Kidney (tissue), 14 donors: ENCODE results near the gene SLC7A7. TPM values are rescaled to one million over a fixed set of nuclear protein-coding genes. Genes with fewer than 3 reads are reported as not detected.

ENCODE experiments used
- DNase-seq, 5 donors: peaks; one replicate each; pipeline ENCODE4 v3.0.0-alpha.2; 2013 to 2020
- FAIRE-seq: peaks from 2 replicates; lab custom pipeline; 2012; peaks lifted over from hg19 to GRCh38; lab: Jason Lieb, UNC
- H3K27ac ChIP-seq, 2 donors: one replicate each; pipeline ENCODE4 v1.7.0; 2013; ENCODE audit warnings: low read depth in 2 of 2, low read length in 2 of 2, inconsistent platforms in 1 of 2
- H3K27me3 ChIP-seq: one replicate; pipeline ENCODE4 v1.7.1; 2013; ENCODE audit warnings: low read length, inconsistent platforms; ENCODE audit not compliant: control insufficient read depth, insufficient read depth
- H3K36me3 ChIP-seq, 3 donors: one replicate each; pipeline versions ENCODE4 v1.7.0 to v1.7.1; 2013; ENCODE audit warnings: low read length in 3 of 3, control low read depth in 1 of 3, inconsistent platforms in 1 of 3; ENCODE audit not compliant: insufficient read depth in 3 of 3, control insufficient read depth in 2 of 3
- H3K4me1 ChIP-seq, 3 donors: one replicate each; pipeline versions ENCODE4 v1.7.0 to v1.7.1; 2013; ENCODE audit warnings: low read length in 3 of 3, inconsistent platforms in 1 of 3, low read depth in 1 of 3; ENCODE audit not compliant: control insufficient read depth in 2 of 3, insufficient read depth in 2 of 3
- H3K4me3 ChIP-seq, 3 donors: one replicate each; pipeline versions ENCODE4 v1.7.0 to v1.8.1; 2013; ENCODE audit warnings: low read length in 3 of 3, control low read depth in 1 of 3, inconsistent platforms in 1 of 3
- H3K9ac ChIP-seq, 3 donors: one replicate each; pipeline versions ENCODE4 v1.7.0 to v1.7.1; 2013; ENCODE audit warnings: low read length in 3 of 3, control low read depth in 1 of 3, inconsistent platforms in 1 of 3
- H3K9me3 ChIP-seq, 3 donors: one replicate each; pipeline versions ENCODE4 v1.7.0 to v1.7.1; 2013; ENCODE audit warnings: low read length in 3 of 3, control low read depth in 1 of 3, inconsistent platforms in 1 of 3; ENCODE audit not compliant: control insufficient read depth in 2 of 3, insufficient read depth in 1 of 3
- intact Hi-C: fragments of 100-400 bp; cut with DNase I; formaldehyde crosslinking; loops from one replicate; pipeline ENCODE4 v1.11.1; 2022
- polyA plus RNA-seq: library from polyadenylated mRNA; stranded (reverse); fragments of 350-450 nt; fragmentation: Illumina TruSeq; extraction: RNeasy Lipid Tissue Mini Kit (QIAGEN cat#74804); gene quantifications from one replicate; pipeline ENCODE4 v1.2.3, GENCODE V29; 2014; ENCODE audit warnings: low read depth, low replicate concordance; ENCODE audit not compliant: insufficient read depth
- total RNA-seq: library from RNA; stranded (reverse); fragmentation: NEBNext Ultra II Directional; extraction: Animal tissue kit (Norgen Biotek cat#: 25700); gene quantifications from one replicate; pipeline ENCODE4 v1.2.1, GENCODE V29; 2021
- TF ChIP-seq, protein P1 (sequence below): IDR thresholded peaks from 3 replicates; pipeline ENCODE4 v1.5.1; 2012; ENCODE audit warnings: mild to moderate bottlenecking, moderate library complexity, borderline replicate concordance; ENCODE audit not compliant: insufficient read depth; ENCODE audit errors: extremely low read depth
- donor health status: control.
- donor health status: control.
- donor health status: control.
- donor health status: control.
- donor health status: control.
- donor health status: DM: yes; HTN: yes; CAD: no.
- donor health status: Normal renal cell carcinoma (clear cell type).

Gene SLC7A7
- total and polyA plus RNA-seq, 2 donors from 2014 or later = 26.6 to 235 TPM

DNA sequence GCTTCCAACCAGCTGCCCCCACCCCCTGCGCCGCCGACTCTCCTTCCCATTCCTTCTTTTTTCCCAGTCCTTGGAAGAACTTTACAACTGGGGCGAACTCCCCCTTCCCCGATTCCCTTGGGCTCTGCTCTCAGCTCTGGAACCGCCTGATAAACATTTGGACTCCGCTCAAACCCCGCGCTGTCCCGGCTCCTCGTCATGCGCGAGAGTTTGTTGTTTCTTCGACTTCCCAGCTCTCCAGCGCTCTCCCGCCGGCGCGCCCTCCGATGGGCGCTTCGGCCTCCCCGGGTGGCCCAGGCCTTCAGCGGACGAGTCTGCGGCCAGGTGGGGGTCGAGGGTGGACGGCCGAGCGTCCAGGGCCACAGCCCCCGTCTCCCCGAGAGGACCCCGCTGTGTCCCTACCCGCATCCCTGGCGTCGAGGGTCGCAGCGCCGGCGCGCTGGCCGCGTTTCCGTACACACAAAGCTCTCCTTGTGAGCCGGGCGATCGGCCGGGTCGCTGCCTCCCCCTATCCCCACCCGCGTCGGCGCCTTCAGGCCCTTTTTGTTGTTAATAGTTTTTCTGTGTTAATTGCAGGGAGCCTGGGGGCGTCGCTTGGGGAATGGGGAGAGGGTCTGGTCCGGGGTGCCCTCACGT, 22.0 kb upstream of the SLC7A7 start:
- H3K27me3 ChIP-seq = no peaks in the 10 kb centered on the region
- TF ChIP-seq, protein P1, sequence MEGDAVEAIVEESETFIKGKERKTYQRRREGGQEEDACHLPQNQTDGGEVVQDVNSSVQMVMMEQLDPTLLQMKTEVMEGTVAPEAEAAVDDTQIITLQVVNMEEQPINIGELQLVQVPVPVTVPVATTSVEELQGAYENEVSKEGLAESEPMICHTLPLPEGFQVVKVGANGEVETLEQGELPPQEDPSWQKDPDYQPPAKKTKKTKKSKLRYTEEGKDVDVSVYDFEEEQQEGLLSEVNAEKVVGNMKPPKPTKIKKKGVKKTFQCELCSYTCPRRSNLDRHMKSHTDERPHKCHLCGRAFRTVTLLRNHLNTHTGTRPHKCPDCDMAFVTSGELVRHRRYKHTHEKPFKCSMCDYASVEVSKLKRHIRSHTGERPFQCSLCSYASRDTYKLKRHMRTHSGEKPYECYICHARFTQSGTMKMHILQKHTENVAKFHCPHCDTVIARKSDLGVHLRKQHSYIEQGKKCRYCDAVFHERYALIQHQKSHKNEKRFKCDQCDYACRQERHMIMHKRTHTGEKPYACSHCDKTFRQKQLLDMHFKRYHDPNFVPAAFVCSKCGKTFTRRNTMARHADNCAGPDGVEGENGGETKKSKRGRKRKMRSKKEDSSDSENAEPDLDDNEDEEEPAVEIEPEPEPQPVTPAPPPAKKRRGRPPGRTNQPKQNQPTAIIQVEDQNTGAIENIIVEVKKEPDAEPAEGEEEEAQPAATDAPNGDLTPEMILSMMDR = no peak
- no peak for FAIRE-seq
- peak overlapping the region; percentile 85 to 92 (median 88) for H3K4me3 ChIP-seq
- H3K36me3 ChIP-seq = peaks cover 3 to 21% (median 13%) of the 10 kb centered on the region in 3 donors
- peak overlapping the region; percentile 85 to 92 for H3K27ac ChIP-seq
- no peaks in the 10 kb centered on the region for H3K9me3 ChIP-seq
- peak overlapping the region; percentile 74 to 94 (median 86) for H3K9ac ChIP-seq
- DNase-seq = peak; percentile 67 to 84 (median 72)
- intact Hi-C loops = no loop called here
- H3K4me1 ChIP-seq = peaks cover 0 to 3% (median 0%) of the 10 kb centered on the region in 3 donors

GRCh38 chr14:22836301-22837113, 21.3 kb upstream of the SLC7A7 start, which contains the start of gene MMP14:
Gene MMP14, plus strand, starts transcription at chr14:22836585. Its CDS starts 233 bp downstream, at chr14:22836818.
- H3K27me3 ChIP-seq = no peaks in the 10 kb centered on the region

GRCh38 chr14:22835505-22835904, 20.3 kb upstream of the SLC7A7 start:
- Histone ChIP-seq H3K9ac (no peak overlapping the region), H3K27me3 (no peaks in the 10 kb centered on the region), H3K9me3 (no peaks in the 10 kb centered on the region), H3K4me3 (no peak overlapping the region), H3K4me1 (peaks cover 0 to 3% (median 3%) of the 10 kb centered on the region in 3 donors), H3K36me3 (peaks cover 0 to 11% (median 4%) of the 10 kb centered on the region in 3 donors), H3K27ac (no peak overlapping the region)
- DNase-seq (no peak), FAIRE-seq (no peak)
- intact Hi-C loops = no loop called here
- TF ChIP-seq, protein P1 = no peak

More at GRCh38 chr14:22836301-22837113, 21.3 kb upstream of the SLC7A7 start, which contains the start of gene MMP14:
- intact Hi-C loops = no loop called here
- Histone ChIP-seq H3K4me1 (peaks cover 0 to 3% (median 0%) of the 10 kb centered on the region in 3 donors), H3K9ac (peak within 1 kb of the TSS; percentile 74 to 94 (median 86)), H3K36me3 (peaks cover 2 to 13% (median 6%) of the 10 kb centered on the region in 3 donors), H3K27ac (peak within 1 kb of the TSS; percentile 85 to 92), H3K9me3 (no peaks in the 10 kb centered on the region), H3K4me3 (peak within 1 kb of the TSS; percentile 85 to 92 (median 88))
- FAIRE-seq (no peak), DNase-seq (peak; percentile 89 to 96 (median 90))
- TF ChIP-seq, protein P1 = peak; percentile 17
